ENCODE measurements around the gene SSBP4.

SSBP4 gene

DNA sequence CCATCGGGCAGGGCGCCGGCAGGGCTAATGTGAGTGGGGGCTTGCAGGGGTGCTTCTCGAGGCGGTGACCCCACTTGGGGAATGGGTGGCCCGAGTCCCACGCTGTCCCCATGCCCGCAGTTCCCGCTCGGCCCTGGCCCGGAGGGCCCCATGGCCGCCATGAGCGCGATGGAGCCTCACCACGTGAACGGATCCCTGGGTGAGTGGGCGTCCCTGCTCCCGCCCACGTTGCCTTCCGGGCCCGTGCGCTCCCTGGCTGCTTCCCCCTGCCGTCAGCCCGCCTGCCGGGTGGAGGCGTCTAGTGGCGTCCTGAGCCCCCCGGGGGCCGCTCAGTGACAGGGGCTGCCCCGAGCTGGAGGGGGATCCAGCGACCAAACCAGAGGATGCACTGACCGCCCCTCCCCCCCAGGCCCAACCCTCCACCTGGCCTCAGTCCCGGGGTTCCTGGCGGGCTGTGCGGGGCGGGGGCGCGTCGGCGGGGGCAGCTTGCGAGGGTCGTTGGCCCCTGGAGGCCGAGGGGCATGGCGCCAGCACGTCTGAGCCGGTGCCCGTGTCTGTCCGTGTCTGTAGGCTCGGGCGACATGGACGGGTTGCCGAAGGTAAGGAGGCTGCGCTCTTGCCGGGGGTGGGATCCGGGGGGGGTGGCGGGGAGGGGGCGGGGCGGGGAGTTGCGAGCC lies 14.0 kb downstream of the SSBP4 start:
- no peak for DNase-seq (ENCODE audit: low spot score)

DNA sequence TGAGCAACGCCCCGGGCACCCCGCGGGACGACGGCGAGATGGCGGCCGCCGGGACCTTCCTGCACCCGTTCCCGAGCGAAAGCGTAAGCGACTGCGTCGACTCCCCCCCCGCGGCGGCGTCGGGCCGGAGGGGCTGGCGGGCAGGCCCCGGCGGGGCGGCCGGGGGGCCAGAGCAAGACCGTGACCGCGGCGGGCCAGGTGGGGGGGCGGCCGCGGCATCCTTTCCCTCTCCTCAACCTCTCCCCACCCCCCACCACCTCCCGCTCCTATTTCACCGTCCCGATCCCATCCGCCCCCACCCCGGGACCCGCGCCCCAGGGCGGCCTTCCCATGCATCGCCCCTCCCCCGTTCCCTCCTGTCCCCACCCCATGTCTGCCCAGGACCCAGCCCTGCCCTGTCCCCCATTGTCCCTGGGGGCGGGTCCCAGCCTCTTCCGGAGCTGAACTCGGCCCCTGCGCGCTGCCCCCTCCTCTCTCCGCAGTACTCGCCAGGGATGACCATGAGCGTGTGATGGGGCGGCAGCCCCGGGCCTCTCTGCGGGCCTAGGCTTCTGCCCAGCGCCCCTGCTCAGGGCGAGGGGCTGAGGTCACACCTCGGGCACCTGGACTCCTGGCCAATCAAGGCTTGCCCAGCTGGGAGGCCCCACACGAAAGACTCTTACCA lies 14.7 kb downstream of the SSBP4 start:
- no peak for DNase-seq (ENCODE audit: low spot score)

GRCh38 chr19:18434411-18435175 lies 15.4 kb downstream of the SSBP4 start:
- DNase-seq (ENCODE audit: low spot score), result no peak

GRCh38 chr19:18435178-18435841 lies 16.1 kb downstream of the SSBP4 start:
- DNase-seq (ENCODE audit: low spot score), result no peak

DNA sequence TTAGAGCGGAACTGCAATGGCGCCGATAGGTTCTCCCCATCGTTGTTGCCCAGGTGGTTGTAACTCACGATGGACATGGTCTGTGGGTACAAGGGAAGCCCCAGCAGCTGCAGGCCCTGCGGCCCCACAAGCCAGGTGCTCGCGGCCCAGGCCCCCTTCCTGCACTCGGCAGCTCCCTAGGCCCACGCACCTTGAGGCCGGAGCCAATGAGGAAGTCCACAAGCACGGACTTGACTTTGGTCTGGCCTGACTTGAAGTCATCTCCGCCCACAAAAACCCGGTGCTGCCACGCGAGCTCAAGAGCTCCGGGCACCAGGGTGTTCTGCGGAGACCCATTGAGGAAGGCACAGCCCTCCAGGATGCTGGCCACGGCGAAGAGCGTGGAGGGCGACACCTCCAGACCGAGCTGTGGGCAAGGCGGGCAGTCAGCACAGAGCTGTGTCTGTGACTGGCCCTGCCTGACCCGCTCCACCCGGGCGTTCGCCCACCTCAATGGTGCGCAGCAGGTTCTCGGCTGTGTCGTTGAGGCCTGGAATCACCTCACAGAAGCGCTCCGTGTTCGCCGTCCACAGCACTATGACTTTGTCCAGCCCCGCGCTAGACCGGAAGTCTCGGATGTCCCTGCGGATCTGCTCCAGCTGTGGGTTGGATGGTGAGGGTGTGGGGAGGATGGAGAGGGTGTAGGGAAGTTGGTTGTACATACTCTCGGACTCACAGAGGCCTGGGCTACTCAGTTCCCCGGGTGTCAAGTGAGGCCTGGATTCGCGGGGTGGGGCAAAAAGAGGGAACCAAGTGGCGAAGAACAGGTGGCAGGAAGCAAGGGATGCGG lies 16.9 kb downstream of the SSBP4 start:
- DNase-seq (ENCODE audit: low spot score), result no peak

DNA sequence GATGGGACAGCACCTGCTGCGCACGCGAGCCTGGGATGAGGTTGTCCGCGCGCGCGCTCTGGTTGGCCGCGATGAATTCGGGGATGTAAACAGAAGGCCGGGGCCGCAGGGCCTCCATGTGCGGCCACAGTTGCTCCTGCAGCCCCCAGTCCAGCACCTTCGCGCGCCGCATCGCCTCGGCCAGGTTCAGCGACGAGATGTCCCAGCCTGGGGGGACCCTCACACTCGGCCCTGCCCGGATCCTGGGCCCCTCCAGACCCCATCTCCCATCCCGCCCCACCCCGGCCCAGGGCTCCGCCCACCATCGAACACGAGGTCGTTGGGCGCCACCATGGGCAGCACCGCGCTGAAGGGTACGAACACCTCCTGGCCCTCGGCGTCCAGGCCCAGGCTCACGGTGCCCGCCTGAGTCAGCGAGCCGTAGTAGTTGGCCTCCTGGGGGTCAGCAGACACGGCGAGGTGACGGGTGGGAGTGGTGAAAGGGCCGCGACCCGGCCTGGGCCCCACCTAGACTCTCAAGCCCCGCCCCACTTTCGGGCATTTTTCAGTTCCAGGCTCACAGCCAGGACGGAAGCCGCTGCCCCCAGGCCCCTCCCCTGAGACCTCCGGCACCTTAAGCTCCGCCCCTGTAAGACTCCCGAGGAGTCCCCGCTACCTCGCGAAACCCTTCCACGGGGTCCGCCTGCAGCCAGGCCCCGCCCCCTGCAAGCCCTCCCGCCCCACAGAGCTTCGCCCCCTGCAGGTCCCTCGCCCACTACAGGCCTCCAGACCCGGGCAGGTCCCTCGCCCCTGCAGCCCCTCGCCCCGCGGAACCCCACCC lies 17.7 kb downstream of the SSBP4 start:
- peak; percentile 79 for DNase-seq (ENCODE audit: low spot score)

- DNase-seq (ENCODE audit: low spot score), result no peak
These were observed 18.5 kb downstream of the SSBP4 start, which contains the start of gene ISYNA1 for GRCh38 chr19:18437491-18438330. ISYNA1 (minus strand) TSS chr19:18438133; CDS start chr19:18437979, 154 bp downstream.

GRCh38 chr19:18438331-18439024 lies 19.3 kb downstream of the SSBP4 start:
- DNase-seq (ENCODE audit: low spot score), result no peak

DNA sequence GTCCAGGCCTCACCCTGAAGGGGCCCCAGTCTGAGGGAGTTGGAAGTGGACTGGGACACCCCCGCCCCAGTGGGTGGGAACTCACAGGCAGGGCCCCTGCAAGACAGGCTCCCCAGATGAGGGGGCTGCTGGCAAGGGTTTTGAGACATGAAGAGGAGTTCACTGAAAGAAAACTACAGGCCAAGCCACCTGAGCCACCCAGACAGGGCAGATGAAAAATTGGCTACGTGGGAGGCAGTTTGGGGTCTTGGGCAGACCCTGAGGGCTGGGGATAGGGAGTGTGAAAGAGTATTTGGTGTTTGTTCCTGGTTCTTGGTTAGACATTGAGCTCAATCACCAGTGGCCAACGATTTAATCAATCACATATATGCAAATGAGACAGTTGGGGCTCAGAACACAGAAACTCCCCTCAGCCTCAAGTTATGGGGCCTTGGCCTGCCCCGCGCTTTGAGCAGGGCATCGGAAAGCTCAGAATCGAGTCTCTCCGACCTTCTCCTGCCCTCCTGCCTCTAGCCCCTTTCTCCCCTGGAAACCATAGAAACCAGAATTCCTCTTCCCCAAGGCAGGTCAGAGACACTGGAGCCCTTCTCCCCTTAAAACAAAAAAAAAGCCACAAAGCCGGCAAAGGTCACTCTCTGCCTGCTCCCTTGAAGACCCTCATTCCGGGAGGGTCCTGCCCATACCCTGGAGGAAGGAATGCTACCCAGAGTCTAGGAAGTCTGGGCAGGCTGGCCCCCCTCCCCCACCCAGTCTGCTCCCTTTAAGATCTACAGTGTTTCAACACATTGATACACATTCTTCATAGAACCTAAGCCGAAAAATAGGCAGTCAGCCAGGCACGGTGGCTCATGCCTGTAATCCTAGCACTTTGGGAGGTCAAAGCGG lies 20.1 kb downstream of the SSBP4 start:
- DNase-seq (ENCODE audit: low spot score), result no peak

GRCh38 chr19:18439910-18440237 lies 20.7 kb downstream of the SSBP4 start:
- no peak for DNase-seq (ENCODE audit: low spot score)

- DNase-seq (ENCODE audit: low spot score), result no peak
These were observed 21.2 kb downstream of the SSBP4 start for GRCh38 chr19:18440415-18440877.

DNA sequence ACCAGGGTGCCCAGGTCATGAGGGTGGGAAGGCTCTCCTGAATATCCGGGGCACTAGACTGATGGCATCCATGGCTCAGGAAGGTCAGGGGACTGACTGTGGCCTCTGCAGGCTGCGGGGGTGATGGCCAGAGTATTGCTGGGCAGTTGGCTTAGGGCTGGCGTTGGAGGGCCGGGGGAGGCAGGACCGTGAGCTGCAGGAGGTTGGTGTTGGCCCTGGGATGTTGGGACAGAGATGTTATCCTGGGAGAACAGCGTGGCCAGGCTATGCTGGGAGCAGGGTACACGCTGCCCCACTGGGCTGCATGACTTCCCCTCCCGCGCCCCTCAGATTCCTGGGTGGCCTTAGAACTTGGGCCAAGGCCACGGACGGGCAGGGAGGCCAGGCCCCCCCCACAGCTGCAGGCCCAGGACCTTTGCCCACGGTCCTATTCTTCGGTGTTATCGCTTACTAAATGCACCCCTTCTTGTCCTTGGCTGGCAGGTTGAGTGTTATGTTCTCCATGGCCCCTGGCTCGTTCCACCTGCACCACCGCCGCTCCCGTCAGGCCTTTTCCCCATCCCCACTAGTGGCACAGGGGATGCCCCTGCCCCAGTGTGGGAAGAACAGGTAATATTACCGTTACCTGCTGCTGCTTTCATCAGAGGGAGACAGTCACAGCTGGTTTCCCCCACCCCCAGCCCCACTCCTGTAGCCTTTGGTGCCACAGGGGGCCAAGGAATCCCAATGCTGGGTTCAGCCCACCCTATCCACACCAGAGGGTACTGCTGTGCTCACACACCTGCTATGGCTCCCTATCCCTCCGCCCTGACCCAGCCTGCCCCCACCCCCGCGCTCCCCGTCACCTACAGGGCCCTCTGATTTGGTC lies 22.0 kb downstream of the SSBP4 start:
- DNase-seq (ENCODE audit: low spot score), result no peak

GRCh38 chr19:18441804-18442788 lies 22.9 kb downstream of the SSBP4 start:
- DNase-seq (ENCODE audit: low spot score), result no peak

DNA sequence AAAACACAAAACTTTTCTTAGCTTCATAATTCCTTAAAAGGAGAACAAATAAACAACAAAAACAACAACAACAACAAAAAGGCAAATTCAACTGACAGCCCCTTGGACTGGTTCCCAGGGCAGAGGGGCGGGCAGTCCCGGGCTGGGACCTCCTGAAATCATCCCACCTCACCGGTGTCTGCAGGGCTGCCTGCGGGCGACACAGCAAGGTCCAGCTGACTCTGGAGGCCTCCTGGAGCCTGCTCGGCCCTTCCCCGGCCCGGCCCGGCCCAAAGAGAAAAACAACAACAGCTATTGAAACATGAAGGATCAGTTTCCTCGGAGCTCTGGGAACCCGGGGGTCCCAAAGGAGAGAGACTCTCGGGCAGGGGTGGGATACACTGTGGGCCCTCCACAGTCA lies 23.7 kb downstream of the SSBP4 start:
- no peak for DNase-seq (ENCODE audit: low spot score)

DNA sequence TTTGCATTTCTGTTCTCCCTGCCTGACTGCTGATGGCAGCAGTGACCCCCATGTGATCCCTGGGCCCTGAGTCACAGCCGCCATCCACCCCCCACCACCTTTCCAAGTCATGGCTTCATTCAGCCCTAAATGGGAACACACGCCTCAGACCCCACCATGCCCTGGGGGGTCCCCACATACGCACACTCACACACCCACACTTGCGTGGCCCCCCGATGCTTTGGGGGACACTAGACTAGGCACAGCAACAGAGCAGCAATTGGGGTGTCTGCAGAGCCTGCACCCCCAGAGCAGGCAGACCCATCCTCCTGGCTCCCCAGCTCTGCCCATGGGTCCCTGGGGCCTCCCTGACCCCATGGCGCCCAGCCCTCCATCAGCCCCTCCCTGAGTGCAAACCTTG lies 24.2 kb downstream of the SSBP4 start:
- no peak for DNase-seq (ENCODE audit: low spot score)

DNA sequence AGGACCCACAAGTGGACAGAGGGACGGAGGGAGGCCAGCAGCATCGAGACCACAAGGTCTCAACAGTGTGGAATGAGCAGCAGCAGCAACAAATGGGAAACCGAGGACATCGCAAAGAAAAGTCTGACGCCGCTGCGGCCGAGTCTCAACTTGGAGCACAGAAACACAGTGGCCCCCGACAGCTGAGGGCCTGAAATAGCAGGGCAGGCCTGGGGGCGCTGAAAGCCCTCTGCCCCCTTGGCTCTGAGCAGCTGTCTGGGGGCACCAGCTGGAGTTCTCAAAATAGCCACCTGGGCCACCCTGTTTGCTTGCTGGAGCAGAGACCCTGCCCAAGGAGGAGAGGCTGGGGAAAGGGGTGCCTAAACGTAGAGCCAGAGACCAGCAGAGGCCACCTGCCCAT lies 24.6 kb downstream of the SSBP4 start:
- no peak for DNase-seq (ENCODE audit: low spot score)
